HG03095 (cell line): ENCODE results near the gene ADGRB2.

Source experiments
- ATAC-seq: cut with Tn5 transposase; IDR thresholded peaks from one replicate; pipeline ENCODE4 v1.9.1; 2021; ENCODE audit warnings: moderate library complexity; ENCODE audit not compliant: unreplicated experiment

The ADGRB2 gene

DNA sequence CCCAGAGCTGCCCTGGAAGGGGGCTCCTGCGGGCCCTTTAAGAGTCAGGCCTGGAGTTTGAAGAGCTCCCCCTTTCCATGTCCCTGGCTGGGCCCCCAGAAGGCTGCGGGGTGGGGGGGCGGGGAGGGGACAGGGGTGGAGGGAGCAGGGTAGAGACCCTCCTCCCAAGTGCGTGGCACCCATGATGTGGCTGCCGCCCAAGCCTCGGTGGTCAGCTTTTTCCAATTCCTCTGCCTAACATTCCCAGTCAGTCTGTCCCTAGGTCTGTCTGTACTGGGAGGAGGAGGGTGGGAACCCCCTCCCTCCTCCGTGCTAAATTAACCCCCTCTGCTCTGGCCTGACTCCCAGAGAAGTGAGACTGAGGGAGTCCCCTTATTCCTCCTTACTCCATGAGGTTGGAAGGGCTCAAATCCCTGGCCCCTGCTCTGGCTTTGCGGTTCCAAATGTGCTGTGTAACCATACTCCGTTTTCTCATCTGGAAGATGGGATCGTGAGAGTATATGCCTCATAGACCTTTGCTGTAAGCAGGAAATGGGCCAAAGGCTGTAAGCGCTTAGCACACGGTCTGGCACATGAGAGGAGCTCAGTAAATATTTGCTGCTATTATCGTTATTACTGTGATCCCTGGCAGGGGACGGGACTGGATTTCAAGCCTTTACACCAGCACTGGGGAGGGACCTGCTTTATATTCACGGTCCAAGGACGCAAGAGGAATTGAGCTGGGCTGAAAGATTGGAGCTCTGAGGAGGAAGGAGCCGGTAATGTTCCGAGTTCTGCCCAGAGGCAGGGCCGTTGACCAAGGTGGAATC is 59.7 kb downstream of the ADGRB2 start:
- no peak for ATAC-seq

DNA sequence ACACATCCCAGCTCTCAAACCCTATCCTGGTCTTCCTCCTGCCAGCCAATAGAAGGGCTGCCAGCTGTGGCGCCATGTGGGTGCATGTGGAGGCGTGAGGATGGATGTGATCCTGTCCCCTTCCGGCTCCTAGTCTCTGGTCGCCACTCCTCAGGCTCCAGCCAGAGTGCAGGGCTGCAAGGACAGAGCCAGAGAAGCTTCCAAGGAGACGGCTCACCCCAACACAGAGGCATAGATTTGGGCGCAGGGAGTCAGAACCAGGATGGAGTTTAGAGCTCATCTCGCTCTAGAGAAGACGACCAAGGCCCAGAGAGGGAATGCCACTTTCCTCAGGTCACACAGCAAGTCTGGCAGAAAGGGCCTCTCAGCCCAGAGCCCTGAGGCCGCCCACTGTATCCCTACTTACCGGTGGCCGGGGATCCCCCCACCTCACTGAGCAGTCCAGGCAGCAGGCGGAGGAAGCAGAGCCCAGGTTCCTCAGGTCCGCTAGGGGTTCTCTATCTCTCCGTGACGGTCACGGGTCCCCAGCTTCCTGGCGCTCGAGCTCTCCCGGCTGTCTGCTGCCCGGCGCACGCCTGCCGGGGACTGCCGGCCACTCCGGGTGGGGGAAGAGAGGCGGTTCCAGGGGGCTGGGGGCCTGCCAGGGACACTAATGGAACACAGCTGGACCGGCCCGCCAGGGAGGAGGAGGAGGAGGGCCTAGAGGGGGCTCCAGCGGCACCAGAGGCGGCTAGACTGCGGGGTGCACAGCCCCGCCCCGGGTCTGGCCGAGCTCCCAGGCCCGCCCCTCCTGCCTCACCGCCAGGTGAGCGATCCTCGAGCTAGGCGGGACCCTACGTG is 60.5 kb downstream of the ADGRB2 start, which contains the start of gene COL16A1:
Gene COL16A1 (minus strand): TSS at position 587 of the 840 bp plus-strand sequence. CDS start 1,824 bp downstream, outside the sequence.
- no peak for ATAC-seq

DNA sequence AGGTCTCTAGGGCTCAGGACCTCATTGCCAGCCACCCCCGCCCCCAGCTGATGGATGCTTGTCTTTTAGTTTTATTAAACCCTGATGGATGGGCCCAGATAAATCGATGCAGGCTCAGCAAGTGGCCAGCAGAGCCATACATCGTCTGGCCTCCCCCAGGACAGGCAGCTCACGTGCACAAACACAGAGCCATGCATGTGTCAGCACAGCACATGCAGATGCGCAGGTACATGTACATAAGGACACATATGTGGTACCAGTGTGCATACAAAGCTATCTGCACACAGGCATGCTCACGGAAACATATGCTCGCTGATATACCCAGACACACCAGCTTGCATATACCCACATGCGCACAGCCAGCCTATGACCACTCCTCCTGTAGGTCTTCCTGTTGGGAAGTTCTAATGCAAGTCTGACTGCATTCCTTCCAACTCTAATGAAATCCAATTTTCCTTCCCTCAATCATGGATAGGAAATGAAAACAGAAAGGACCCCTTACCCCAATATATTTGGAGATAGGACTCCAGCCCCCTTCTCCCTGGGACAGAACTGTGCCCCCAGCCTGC is 61.2 kb downstream of the ADGRB2 start:
- ATAC-seq, result no peak

DNA sequence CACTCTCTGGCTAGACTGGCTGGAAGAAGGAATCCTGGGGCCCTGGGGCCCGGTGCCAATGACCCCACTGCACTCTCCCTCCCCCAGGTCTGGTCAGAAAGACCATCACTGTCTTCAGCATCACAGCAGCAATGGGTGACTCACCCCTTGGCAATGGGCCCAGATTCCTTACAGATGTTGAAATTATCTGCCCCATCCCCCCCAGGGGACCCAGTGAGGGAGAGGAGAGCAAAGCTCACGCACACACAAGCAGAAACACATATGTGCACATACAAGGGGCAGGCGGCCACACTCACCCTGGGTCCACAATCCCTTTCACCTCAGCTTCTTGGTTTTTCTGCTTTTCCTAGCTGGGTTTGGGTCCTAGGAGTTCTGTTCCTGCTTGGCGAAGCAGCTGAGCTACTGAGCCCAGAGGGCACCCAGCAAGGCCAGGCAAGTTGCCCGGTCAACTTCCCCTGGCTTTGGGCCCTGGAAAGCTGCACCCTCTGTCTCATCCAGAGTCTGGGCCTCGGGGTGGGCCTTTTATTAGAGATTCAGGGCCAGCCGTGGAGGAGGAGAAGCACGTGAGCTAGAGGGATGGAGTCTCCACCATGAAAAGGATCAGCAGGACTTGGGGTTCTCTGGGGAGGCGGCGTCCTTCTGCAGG is 62.9 kb downstream of the ADGRB2 start:
- ATAC-seq, result no peak

DNA sequence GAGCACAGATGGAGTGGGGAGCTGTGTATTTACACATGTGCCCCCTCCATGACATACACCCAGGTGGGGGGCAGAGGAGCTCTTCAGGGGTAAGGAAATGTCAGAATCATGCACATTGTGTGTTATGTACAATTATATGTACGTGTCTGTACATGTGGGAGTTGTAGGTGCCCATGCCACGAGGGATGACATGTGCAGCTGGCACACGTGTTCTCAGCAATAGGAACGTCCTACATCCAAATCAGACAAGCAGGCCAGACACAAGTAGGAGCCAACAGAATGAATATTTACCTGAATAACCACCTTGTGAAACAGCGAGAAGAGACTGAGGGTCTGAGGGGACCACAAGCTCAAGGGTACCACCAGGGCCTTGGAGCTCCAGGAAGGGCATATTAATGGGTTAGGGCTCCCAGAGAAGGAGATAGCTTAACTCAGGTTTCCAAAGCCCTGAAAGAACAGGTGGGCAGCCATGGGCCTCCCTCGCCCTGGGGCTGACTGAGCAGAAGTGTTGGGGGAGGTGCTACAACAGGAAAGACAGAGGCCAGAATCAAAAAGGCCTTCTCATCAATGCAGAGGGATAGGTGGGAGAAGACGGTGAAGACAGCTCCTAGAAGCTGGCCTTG is 63.6 kb downstream of the ADGRB2 start:
- no peak for ATAC-seq

DNA sequence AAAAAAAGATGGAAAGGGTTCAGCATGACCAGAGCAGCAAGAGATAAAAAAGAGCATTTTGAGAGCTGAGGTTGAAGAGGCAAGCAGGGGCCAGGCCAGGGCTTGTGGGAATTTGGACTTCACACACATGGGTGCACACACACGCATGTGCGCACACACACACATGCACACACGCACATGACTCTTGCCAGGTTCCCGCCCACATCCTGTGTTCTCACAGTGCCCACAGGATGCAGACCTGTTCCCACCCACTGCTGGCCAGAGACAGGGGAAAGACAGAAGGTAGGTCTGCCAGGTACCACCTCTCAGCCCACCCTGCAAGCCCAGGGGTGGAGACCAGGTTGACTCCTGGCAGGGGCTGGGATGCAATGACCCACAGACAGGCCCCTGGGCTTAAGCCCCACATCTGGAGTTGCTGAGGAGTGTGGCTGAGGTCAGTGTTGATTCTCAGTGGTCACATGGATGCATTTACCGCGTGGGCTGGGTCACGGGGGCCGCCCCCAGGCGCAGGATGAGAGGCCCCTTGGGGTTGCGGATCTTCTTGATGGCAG is 64.7 kb downstream of the ADGRB2 start:
- ATAC-seq, result no peak

DNA sequence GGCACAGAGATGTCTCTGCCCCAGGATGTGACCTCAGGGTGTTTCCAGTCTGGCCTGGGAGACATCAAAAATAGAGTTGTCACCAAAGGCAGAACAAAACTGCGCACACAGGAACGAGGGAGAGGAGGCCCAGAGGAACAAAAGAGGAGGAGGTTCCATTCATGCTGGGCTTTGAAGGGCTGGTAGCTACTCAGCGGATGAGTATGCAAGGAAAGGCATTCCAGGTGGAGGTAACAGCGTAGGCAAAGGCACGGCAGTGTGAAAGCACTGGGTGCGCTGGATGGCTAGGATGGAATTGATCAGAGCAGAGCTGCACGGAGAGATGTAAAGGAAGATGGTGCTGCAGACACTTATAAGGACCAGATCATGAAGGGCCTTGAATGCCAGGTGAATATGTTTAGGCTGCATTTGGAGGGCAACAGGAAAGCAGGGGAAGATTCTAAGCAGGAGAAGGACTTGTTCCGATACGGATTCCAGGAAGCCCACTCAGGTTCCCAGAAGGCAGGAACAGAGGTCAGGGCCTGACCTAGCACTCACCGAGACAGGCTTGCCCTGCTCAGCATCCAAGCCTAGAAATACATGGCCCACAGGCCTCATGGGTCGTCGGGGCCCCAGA is 66.7 kb downstream of the ADGRB2 start:
- ATAC-seq, result no peak

DNA sequence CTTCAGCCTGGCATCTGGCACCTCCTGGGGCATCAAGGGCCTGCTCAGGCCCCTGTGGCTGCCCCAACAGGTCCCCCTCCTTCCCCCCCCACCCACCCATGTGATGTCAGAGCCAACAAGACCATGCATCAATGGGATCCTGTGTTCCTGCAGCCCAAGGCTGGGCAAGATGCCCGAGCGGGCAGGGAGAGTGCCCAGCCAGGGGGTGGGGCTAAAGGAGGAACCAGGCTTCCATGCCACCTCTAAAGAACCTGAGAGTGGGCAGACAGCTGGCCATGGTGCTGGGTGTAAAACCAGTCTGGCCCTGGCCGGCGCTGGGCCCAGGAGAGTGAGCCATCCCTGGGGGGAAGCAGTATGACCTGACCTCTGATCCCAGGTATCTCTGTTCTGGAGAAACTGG is 67.9 kb downstream of the ADGRB2 start:
- no peak for ATAC-seq

DNA sequence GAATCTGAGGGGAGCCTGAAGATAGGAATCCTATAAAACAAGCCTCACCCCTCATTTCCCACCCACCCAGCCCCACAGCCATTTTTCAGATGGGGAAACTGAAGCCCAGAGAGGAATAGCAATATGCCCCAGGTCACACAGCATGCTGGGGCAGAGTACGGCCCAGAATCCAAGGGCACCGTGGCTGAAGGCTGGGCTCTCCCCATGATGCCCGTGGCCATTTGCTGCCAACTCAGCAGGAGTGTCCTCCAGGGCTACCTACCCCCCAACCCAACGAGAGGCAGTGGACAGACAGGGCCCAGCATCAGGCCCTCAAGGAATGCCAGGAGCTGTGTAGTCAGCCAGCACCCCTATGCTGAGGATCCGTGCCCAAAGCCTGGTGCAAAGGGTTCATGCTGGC is 68.8 kb downstream of the ADGRB2 start:
- ATAC-seq, result no peak

DNA sequence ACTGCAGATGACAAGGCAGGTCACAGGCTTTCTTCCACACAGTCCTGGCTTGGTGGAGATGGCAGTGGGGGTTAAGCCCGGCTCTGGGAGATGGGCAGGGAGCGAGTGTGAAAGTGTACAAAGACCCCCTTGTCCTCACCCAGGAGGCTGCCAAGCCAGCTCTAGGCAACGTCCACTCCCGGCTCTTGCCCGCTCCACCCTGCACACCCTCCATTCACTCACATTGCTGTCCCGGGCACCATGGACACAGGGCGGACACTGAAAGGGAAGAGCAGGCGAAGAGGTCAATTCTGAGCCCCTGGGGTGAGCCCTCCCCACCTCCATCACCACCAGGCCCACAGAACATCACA is 69.2 kb downstream of the ADGRB2 start:
- ATAC-seq, result no peak

DNA sequence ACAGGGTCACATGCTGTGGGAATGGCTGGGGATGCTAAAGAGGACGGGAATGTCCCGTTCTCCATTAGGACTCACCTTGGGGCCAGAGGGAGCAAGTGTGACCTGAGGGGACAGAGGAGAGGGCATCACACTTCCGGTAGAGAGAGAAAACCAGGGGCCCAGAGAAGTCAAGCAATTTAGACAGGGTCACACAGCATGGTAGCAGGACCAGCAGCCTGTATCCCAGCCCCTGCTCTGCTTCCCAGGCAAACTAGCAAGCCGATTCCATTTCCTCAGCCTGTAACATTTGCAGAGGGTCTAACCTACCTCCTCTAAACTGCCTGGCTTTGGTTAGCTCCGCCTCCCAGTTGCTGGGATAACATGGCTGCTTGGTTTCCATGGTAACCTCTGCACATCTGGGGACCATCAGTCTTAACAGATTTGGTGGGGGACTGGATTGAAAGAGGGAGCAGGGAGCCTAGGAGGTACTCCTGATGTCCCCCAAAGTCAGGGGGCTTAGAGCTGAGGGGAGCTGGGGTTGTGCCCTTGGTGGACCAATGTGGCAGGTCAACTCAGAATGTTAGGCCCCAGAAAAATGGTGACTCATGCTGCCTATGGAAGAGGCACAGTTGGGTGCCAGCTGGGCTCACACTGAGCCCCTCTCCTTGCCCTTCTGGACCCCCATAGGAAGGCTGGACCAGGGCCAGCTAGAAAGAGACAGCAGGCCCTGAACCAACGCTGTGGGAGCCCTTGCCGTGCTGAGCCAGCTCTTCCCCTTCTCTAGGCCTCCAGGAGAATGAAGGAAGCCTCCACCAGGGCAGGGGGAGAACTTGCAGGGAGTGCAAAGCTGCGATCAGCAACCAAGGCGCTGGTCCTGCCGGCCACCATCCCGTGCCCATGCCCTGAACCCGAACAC is 69.8 kb downstream of the ADGRB2 start:
- no peak for ATAC-seq

DNA sequence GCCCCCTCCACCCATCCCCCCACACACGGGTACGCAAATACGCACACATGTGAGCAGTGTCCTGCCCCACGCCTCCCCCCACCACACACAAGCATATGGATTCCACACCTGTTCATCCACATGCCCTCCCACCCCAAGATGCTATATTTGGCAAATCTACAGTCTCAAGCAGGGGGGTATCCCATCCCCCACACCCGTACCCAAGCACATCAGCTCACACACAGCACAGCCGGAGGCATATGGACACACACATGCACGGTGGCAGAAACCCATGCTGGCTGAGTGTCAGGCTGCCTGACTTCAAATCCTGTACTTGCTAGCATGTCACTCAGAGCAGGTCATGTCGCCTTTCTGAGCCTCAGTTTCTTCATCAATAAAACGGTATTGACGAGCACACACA is 70.9 kb downstream of the ADGRB2 start:
- no peak for ATAC-seq

DNA sequence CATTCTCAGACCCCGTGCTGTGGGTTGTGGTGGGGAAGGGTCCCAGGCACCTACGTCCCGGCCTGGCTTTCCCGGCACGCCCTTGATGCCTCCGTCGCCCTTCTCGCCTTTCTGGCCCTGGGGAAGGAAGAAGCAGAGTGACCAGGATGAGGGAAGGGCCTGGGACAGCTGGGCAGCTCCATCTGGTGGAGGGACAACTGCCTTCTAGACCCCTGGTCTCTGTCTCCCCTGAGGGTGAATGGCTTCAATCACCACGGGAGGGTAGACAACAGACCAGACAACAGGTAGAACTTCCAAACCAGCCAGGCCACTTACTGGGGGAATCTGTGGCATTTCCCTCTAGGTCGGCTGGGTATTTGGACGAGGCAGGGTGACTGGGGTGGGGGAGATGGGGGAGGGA is 72.2 kb downstream of the ADGRB2 start:
- ATAC-seq, result no peak

DNA sequence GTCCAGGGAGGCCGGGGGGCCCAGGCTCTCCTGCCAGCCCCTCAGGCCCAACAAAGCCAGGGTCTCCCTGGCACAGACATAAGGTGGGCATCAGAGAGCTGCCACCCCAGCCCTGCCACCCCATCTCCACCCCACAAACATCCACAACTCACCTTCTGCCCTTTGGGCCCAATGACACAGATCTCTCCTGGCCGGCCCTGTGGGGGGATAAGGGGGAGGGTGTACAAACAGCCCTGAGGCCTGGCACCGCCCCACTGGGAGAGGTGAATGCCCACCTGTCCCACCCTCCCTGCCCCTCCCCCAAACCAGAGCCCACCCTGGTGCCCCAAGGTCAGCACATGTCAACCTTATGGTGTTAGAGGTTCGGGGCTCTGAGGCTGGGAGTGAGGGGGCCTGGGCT is 72.7 kb downstream of the ADGRB2 start:
- no peak for ATAC-seq

DNA sequence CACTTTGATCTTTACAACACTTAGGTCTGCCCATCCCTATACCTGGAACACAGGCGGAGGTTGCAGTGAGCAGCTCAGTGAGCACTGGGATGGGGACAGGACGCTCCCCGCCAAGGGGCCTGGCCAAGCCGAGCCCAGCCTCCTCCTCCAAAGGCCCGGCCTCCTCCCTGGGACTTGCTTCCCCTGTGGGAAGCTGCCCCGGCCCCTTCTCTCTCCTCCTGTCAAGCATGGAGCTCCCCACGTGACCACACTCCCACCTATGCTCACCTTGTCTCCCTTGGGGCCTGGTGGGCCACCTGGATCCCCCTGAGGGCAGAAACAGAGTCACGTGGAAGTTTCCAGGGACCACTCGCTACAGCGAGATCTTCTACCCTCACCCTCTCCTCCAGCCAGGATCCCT is 73.2 kb downstream of the ADGRB2 start:
- ATAC-seq, result no peak

DNA sequence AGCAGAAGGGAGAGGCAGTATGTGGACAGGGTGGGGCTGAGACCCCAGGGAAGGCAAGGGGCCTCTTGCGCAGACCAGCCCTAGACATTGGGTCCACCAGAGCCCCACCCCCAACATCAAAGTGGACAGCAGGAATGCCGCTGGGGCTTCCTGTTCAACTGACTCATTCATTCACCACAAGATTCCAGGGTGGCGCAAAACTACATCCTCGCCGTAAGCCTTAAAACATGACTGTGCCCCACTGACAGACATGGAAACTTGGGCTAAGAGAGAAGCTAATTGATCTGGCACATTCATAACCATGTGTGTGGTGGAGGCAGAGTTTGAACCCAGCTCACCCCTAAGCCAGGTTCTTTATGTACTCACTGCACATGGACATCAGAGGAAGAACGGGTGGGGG is 74.3 kb downstream of the ADGRB2 start:
- ATAC-seq, result no peak

DNA sequence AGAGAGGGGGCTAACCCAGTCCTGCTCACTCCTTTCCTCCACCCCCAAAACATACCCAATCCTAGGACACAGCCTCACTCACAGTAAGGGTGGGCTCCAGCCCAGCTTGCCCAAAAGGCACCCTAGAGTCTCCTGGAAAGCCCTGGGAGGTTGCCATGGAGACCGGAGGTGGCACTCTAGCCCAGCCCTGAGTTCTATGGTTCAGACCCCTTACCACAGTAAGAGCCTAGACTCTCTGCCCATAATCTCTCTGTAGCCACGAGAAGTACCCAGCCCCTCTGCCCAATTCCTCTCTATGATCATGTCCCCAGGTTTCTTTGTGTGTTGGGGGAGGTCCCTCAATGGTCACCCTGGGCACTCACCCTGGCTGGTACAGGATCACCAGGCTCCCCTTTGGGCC is 74.8 kb downstream of the ADGRB2 start:
- no peak for ATAC-seq

DNA sequence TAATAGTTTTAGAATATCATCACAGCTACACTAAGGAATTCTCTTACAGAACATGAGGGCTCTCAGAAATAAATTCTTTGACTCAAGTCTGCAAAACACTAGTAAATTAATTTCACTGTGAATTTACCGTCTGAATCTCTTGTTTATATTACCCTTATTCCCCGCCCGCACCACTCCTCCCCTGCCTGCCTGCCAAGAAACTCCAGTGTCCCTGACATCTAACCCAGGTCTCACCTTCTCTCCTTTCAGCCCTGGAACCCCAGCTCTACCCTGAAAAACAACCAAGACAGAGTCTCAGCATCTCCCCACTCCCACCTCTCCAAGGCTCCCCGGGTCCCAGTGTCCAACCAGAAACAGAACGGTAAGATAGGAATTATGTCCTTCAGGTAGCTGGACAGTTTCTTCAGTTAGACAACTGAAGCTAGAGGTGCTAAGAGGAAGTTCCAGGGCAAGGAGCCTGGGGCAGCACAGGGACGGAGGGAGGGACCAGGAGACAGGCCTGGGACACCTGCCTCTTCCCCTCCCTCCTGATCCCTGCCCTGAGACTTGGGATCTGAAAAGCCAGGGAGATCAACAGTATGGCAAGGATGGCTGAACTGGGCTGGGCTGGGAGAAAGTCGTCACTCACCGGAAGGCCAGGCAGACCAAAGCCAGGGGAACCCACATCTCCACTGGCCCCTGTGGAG is 75.8 kb downstream of the ADGRB2 start:
- no peak for ATAC-seq

DNA sequence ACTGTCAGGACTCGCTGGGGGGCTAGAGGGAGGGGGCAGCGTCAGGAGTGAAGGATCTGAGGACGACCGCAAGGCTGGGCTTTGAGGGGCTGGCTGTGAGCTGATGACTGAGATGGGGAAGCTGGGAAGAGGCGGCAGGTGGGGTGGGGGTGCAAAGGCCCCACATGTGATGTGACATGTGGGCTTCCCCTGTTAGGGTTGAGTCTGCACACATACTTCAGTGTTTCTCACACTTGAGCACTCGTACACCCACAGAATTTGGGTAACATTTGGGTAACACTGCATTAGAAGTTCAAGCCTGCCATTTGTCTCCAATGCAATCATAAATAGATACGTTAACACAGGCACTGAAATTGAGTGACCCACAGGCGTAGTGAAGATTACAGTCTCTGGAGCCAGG is 76.5 kb downstream of the ADGRB2 start:
- no peak for ATAC-seq
